Activated naive CD8-positive, alpha-beta T cell treated with anti-CD3 and anti-CD28 coated beads, Interleukin-2, amount 10 ng/mL, durations not matched to agents 7 days and 5 days (primary cell): Measurements from ENCODE around the gene POU2AF3. TPM values are rescaled to one million over a fixed set of nuclear protein-coding genes. Genes with fewer than 3 reads are reported as not detected.
"Not testable (repeated sequence)": the region's sequence is repeated elsewhere in the genome, so short reads cannot be mapped to it uniquely, and the experiment has no call there.

Experiments
- ATAC-seq: fragments of 150-1000 bp; cut with Tn5 transposase; one replicate; pipeline ENCODE4 v1.10.0; 2021; ENCODE audit warnings: low read depth, moderate library complexity
- POLR2A ChIA-PET: fragments of 350-600 bp; sonication (Branson Sonifier 250); formaldehyde crosslinking; loops from one replicate; lab custom pipeline; 2021; ENCODE audit warnings: antibody characterized with exemption; lab: Charles Lee
- DNase-seq: peaks from one replicate; pipeline ENCODE4 v3.0.0; 2021
- H3K27ac Mint-ChIP-seq: one replicate; pipeline ENCODE4 v1.8.0; 2022; ENCODE audit warnings: mild to moderate bottlenecking, mixed read lengths
- H3K27me3 Mint-ChIP-seq: one replicate; pipeline ENCODE4 v1.8.0; 2022; ENCODE audit warnings: mild to moderate bottlenecking, moderate library complexity, mixed read lengths
- H3K36me3 Mint-ChIP-seq: one replicate; pipeline ENCODE4 v1.8.0; 2021; ENCODE audit warnings: mild to moderate bottlenecking, mixed read lengths
- H3K4me1 Mint-ChIP-seq: one replicate; pipeline ENCODE4 v1.8.0; 2021; ENCODE audit warnings: mixed read lengths
- H3K4me3 Mint-ChIP-seq: one replicate; pipeline ENCODE4 v1.8.0; 2022; ENCODE audit warnings: mild to moderate bottlenecking, moderate library complexity, mixed read lengths
- H3K9me3 Mint-ChIP-seq: one replicate; pipeline ENCODE4 v1.8.0; 2021; ENCODE audit warnings: mixed read lengths
- total RNA-seq, 2 experiments: library from RNA; stranded (reverse); gene quantifications; one replicate each; pipeline ENCODE4 v1.2.3, GENCODE V29; 2021

Gene POU2AF3
- total RNA-seq, 2 experiments from 2014 or later, result not detected

GRCh38 chr11:111305162-111305802 is 6.9 kb downstream of the POU2AF3 start:
- H3K27ac Mint-ChIP-seq, result no peak overlapping the region
- POLR2A ChIA-PET, result no interaction called here
- no peaks in the 10 kb centered on the region for H3K4me1 Mint-ChIP-seq
- H3K4me3 Mint-ChIP-seq, result no peak overlapping the region
- no peak for DNase-seq
- H3K36me3 Mint-ChIP-seq, result no peaks in the 10 kb centered on the region
- ATAC-seq, result no peak
- no peaks in the 10 kb centered on the region for H3K9me3 Mint-ChIP-seq
- peaks cover 64% of the 10 kb centered on the region for H3K27me3 Mint-ChIP-seq

- no peaks in the 10 kb centered on the region for H3K9me3 Mint-ChIP-seq
- H3K27ac Mint-ChIP-seq, result no peak overlapping the region
- POLR2A ChIA-PET, result no interaction called here
- no peak for ATAC-seq
- no peak overlapping the region for H3K4me3 Mint-ChIP-seq
- DNase-seq, result no peak
- H3K36me3 Mint-ChIP-seq, result no peaks in the 10 kb centered on the region
- H3K27me3 Mint-ChIP-seq, result peaks cover 63% of the 10 kb centered on the region
- H3K4me1 Mint-ChIP-seq, result no peaks in the 10 kb centered on the region
These were observed 7.5 kb downstream of the POU2AF3 start for GRCh38 chr11:111305876-111306275.

- Mint-ChIP-seq H3K4me3 (no peak overlapping the region), H3K27me3 (peaks cover 59% of the 10 kb centered on the region), H3K9me3 (no peaks in the 10 kb centered on the region), H3K4me1 (no peaks in the 10 kb centered on the region), H3K27ac (no peak overlapping the region), H3K36me3 (no peaks in the 10 kb centered on the region)
- POLR2A ChIA-PET, result no interaction called here
- DNase-seq (no peak), ATAC-seq (no peak)
These were observed 8.0 kb downstream of the POU2AF3 start for GRCh38 chr11:111306321-111306720.

- H3K36me3 Mint-ChIP-seq, result no peaks in the 10 kb centered on the region
- DNase-seq, result no peak
- H3K9me3 Mint-ChIP-seq, result no peaks in the 10 kb centered on the region
- H3K4me1 Mint-ChIP-seq, result no peaks in the 10 kb centered on the region
- H3K27me3 Mint-ChIP-seq, result peaks cover 50% of the 10 kb centered on the region
- POLR2A ChIA-PET, result no interaction called here
- no peak overlapping the region for H3K4me3 Mint-ChIP-seq
- no peak overlapping the region for H3K27ac Mint-ChIP-seq
- no peak for ATAC-seq
These were observed 9.2 kb downstream of the POU2AF3 start for GRCh38 chr11:111307472-111308108.

- ATAC-seq, result no peak
- Mint-ChIP-seq H3K4me1 (no peaks in the 10 kb centered on the region), H3K27ac (no peak overlapping the region), H3K9me3 (no peaks in the 10 kb centered on the region), H3K36me3 (no peaks in the 10 kb centered on the region), H3K4me3 (no peak overlapping the region), H3K27me3 (peaks cover 45% of the 10 kb centered on the region)
- POLR2A ChIA-PET, result no interaction called here
- no peak for DNase-seq
These were observed 9.8 kb downstream of the POU2AF3 start for GRCh38 chr11:111308140-111308539.

GRCh38 chr11:111309215-111309915 is 11.0 kb downstream of the POU2AF3 start:
- H3K36me3 Mint-ChIP-seq, result no peaks in the 10 kb centered on the region
- H3K4me3 Mint-ChIP-seq, result no peak overlapping the region
- ATAC-seq, result no peak
- no peaks in the 10 kb centered on the region for H3K4me1 Mint-ChIP-seq
- H3K27me3 Mint-ChIP-seq, result peaks cover 44% of the 10 kb centered on the region
- H3K9me3 Mint-ChIP-seq, result peaks cover 1% of the 10 kb centered on the region
- no peak for DNase-seq
- POLR2A ChIA-PET, result no interaction called here
- H3K27ac Mint-ChIP-seq, result no peak overlapping the region

GRCh38 chr11:111310088-111310487 is 11.7 kb downstream of the POU2AF3 start:
- no peak for ATAC-seq
- POLR2A ChIA-PET, result no interaction called here

GRCh38 chr11:111310723-111311122 is 12.4 kb downstream of the POU2AF3 start:
- POLR2A ChIA-PET, result no interaction called here
- Mint-ChIP-seq H3K36me3 (no peaks in the 10 kb centered on the region), H3K4me3 (no peak overlapping the region), H3K27ac (no peak overlapping the region), H3K9me3 (peaks cover 1% of the 10 kb centered on the region), H3K4me1 (no peaks in the 10 kb centered on the region), H3K27me3 (peaks cover 44% of the 10 kb centered on the region)
- no peak for DNase-seq
- ATAC-seq, result no peak

More at GRCh38 chr11:111310088-111310487, 11.7 kb downstream of the POU2AF3 start:
- peaks cover 45% of the 10 kb centered on the region for H3K27me3 Mint-ChIP-seq
- no peaks in the 10 kb centered on the region for H3K4me1 Mint-ChIP-seq
- DNase-seq, result no peak
- no peaks in the 10 kb centered on the region for H3K36me3 Mint-ChIP-seq
- H3K27ac Mint-ChIP-seq, result no peak overlapping the region
- no peak overlapping the region for H3K4me3 Mint-ChIP-seq
- peaks cover 1% of the 10 kb centered on the region for H3K9me3 Mint-ChIP-seq

GRCh38 chr11:111312076-111312475 is 13.7 kb downstream of the POU2AF3 start:
- Mint-ChIP-seq H3K4me1 (no peaks in the 10 kb centered on the region), H3K27ac (no peak overlapping the region), H3K27me3 (peaks cover 34% of the 10 kb centered on the region), H3K36me3 (no peaks in the 10 kb centered on the region), H3K9me3 (peaks cover 1% of the 10 kb centered on the region), H3K4me3 (no peak overlapping the region)
- ATAC-seq, result no peak
- DNase-seq, result no peak
- POLR2A ChIA-PET, result no interaction called here

- Mint-ChIP-seq H3K27ac (no peak overlapping the region), H3K27me3 (peaks cover 28% of the 10 kb centered on the region), H3K9me3 (no peaks in the 10 kb centered on the region), H3K36me3 (no peaks in the 10 kb centered on the region), H3K4me1 (no peaks in the 10 kb centered on the region), H3K4me3 (no peak overlapping the region)
- DNase-seq (no peak), ATAC-seq (no peak)
- POLR2A ChIA-PET, result no interaction called here
These were observed 20.9 kb downstream of the POU2AF3 start for GRCh38 chr11:111319296-111319695.

GRCh38 chr11:111320199-111320598 is 21.9 kb downstream of the POU2AF3 start:
- H3K4me3 Mint-ChIP-seq, H3K9me3 Mint-ChIP-seq, H3K27ac Mint-ChIP-seq, H3K36me3 Mint-ChIP-seq, DNase-seq, POLR2A ChIA-PET, H3K4me1 Mint-ChIP-seq, ATAC-seq: not testable (repeated sequence)
- peaks cover 19% of the 10 kb centered on the region for H3K27me3 Mint-ChIP-seq

- DNase-seq (no peak), ATAC-seq (no peak)
- H3K4me3 Mint-ChIP-seq, result no peak overlapping the region
- H3K27ac Mint-ChIP-seq, result no peak overlapping the region
- no peaks in the 10 kb centered on the region for H3K9me3 Mint-ChIP-seq
- POLR2A ChIA-PET, result no interaction called here
- no peaks in the 10 kb centered on the region for H3K4me1 Mint-ChIP-seq
- H3K36me3 Mint-ChIP-seq, result no peaks in the 10 kb centered on the region
- H3K27me3 Mint-ChIP-seq, result peaks cover 19% of the 10 kb centered on the region
These were observed 22.6 kb downstream of the POU2AF3 start for GRCh38 chr11:111320728-111321568.

- H3K27ac Mint-ChIP-seq, result no peak overlapping the region
- H3K4me3 Mint-ChIP-seq, result no peak overlapping the region
- H3K36me3 Mint-ChIP-seq, result no peaks in the 10 kb centered on the region
- POLR2A ChIA-PET, result no interaction called here
- ATAC-seq (no peak), DNase-seq (no peak)
- H3K9me3 Mint-ChIP-seq, result no peaks in the 10 kb centered on the region
- no peaks in the 10 kb centered on the region for H3K4me1 Mint-ChIP-seq
- H3K27me3 Mint-ChIP-seq, result peaks cover 17% of the 10 kb centered on the region
These were observed 24.2 kb downstream of the POU2AF3 start for GRCh38 chr11:111322534-111322933.
